B cell (primary cell): ENCODE data around the gene TP53TG5. TPM values are rescaled to one million over a fixed set of nuclear protein-coding genes. Genes with fewer than 3 reads are reported as not detected.

Experiments used
- ATAC-seq: fragments of 200-7000 bp; cut with Tn5 transposase; one replicate; pipeline ENCODE4 v1.10.0; 2021; ENCODE audit warnings: low read depth, mild to moderate bottlenecking, moderate number of reproducible peaks, moderate library complexity
- CTCF ChIA-PET: fragments of 350-600 bp; sonication (Branson Sonifier 250); formaldehyde crosslinking; loops from one replicate; lab custom pipeline; 2021; ENCODE audit warnings: antibody characterized with exemption, inconsistent platforms; lab: Charles Lee
- POLR2A ChIA-PET: fragments of 350-600 bp; sonication (Branson Sonifier 250); formaldehyde crosslinking; loops from one replicate; lab custom pipeline; 2021; ENCODE audit warnings: antibody characterized with exemption; lab: Charles Lee
- DNase-seq: peaks from one replicate; pipeline ENCODE4 v3.0.0; 2013
- H2AFZ ChIP-seq: 2 replicates; pipeline ENCODE4 v1.6.1; 2012; ENCODE audit warnings: mild to moderate bottlenecking, low read depth, low read length; ENCODE audit not compliant: insufficient read depth, poor library complexity, severe bottlenecking
- H3K27ac ChIP-seq, 2 donors: 1 replicate in 1 of 2; 2 replicates in 1 of 2; pipeline ENCODE4 v1.5.1; 2012 to 2013; ENCODE audit warnings: low read length in 2 of 2, mild to moderate bottlenecking in 2 of 2, moderate library complexity in 1 of 2
- H3K27me3 ChIP-seq, 4 experiments: fragments of 200-600 bp in 1 of 4; sonication (generic) in 1 of 4; replicated peaks in 1 of 4; 1 replicate in 2 of 4; 2 replicates in 2 of 4; pipeline versions ENCODE4 v1.6.1 to v1.7.0; 2013 to 2016; ENCODE audit warnings: low read length in 3 of 4, mild to moderate bottlenecking in 2 of 4, mixed read lengths in 1 of 4, moderate library complexity in 1 of 4; ENCODE audit not compliant: insufficient read depth in 4 of 4, control insufficient read depth in 3 of 4; ENCODE audit errors: control extremely low read depth in 1 of 4
- H3K36me3 ChIP-seq, 2 experiments: replicated peaks in 1 of 2; 1 replicate in 1 of 2; 2 replicates in 1 of 2; pipeline versions ENCODE4 v1.6.1 to v1.7.1; 2013; ENCODE audit warnings: low read length in 1 of 2; ENCODE audit not compliant: insufficient read depth in 2 of 2, control insufficient read depth in 1 of 2; ENCODE audit errors: control extremely low read depth in 1 of 2, extremely low read depth in 1 of 2
- H3K4me1 ChIP-seq, 2 donors: fragments of 200-600 bp in 1 of 2; sonication (generic) in 1 of 2; 1 replicate in 1 of 2; 2 replicates in 1 of 2; pipeline versions ENCODE4 v1.5.1 to v1.6.1; 2013 to 2017; ENCODE audit warnings: low read length in 2 of 2; ENCODE audit not compliant: control insufficient read depth in 2 of 2, insufficient read depth in 2 of 2
- H3K4me2 ChIP-seq: replicated peaks from 2 replicates; pipeline ENCODE3; 2012; ENCODE audit warnings: mild to moderate bottlenecking, low read depth, low read length; ENCODE audit not compliant: poor library complexity, severe bottlenecking
- H3K4me3 ChIP-seq, 5 experiments: fragments of 200-600 bp in 1 of 5; sonication (generic) in 1 of 5; 1 replicate in 3 of 5; 2 replicates in 2 of 5; pipeline versions ENCODE4 v1.5.1 to v1.7.0; 2011 to 2016; ENCODE audit warnings: low read length in 4 of 5, mild to moderate bottlenecking in 4 of 5, low read depth in 2 of 5, control low read depth in 1 of 5, moderate library complexity in 1 of 5; ENCODE audit not compliant: insufficient read depth in 1 of 5; ENCODE audit errors: control extremely low read depth in 1 of 5, extremely low read depth in 1 of 5
- H3K79me2 ChIP-seq: fragments of 200-600 bp; sonication (generic); one replicate; pipeline ENCODE4 v1.6.0; 2016; ENCODE audit warnings: low read length; ENCODE audit not compliant: control insufficient read depth, insufficient read depth
- H3K9ac ChIP-seq: fragments of 200-600 bp; sonication (generic); 2 replicates; pipeline ENCODE4 v1.6.1; 2017; ENCODE audit warnings: mild to moderate bottlenecking, low read length, moderate library complexity
- H3K9me3 ChIP-seq, 3 donors: one replicate each; pipeline versions ENCODE4 v1.6.1 to v1.7.1; 2013; ENCODE audit warnings: low read length in 2 of 3; ENCODE audit not compliant: control insufficient read depth in 2 of 3, insufficient read depth in 1 of 3; ENCODE audit errors: control extremely low read depth in 1 of 3
- H4K20me1 ChIP-seq: 2 replicates; pipeline ENCODE4 v1.6.0; 2012; ENCODE audit warnings: mild to moderate bottlenecking, low read length; ENCODE audit not compliant: insufficient read depth, control insufficient read depth, poor library complexity, severe bottlenecking
- H3K27ac Mint-ChIP-seq: one replicate; pipeline ENCODE4 v1.8.0; 2021; ENCODE audit warnings: mixed read lengths
- H3K27me3 Mint-ChIP-seq: one replicate; pipeline ENCODE4 v1.8.0; 2021; ENCODE audit warnings: mixed read lengths
- H3K4me1 Mint-ChIP-seq: one replicate; pipeline ENCODE4 v1.8.0; 2021; ENCODE audit warnings: mixed read lengths
- H3K4me3 Mint-ChIP-seq: one replicate; pipeline ENCODE4 v1.8.0; 2021; ENCODE audit warnings: mixed read lengths
- H3K9me3 Mint-ChIP-seq: one replicate; pipeline ENCODE4 v1.8.0; 2022; ENCODE audit warnings: mixed read lengths; ENCODE audit not compliant: insufficient read depth
- CTCF ChIP-seq: fragments of 200-600 bp; IDR thresholded peaks from one replicate; pipeline ENCODE4 v1.8.0; 2022; ENCODE audit warnings: antibody characterized with exemption, mild to moderate bottlenecking
- EZH2 ChIP-seq: IDR thresholded peaks from 2 replicates; pipeline ENCODE4 v1.6.1; 2012; ENCODE audit warnings: borderline replicate concordance, low read depth, mild to moderate bottlenecking, moderate library complexity, low read length; ENCODE audit not compliant: insufficient read depth, poor library complexity, severe bottlenecking
- WGBS: methylation state at CpG from one replicate; pipeline ENCODE4 v1.1.5; 2013; ENCODE audit warnings: missing lambda C conversion rate; ENCODE audit not compliant: insufficient coverage; 5-methylcytosine and 5-hydroxymethylcytosine counted together
- intact Hi-C: fragments of 100-400 bp; cut with micrococcal nuclease; formaldehyde crosslinking; loops from one replicate; pipeline ENCODE4 v1.10.0; 2022
- polyA plus RNA-seq: library from polyadenylated mRNA; depleted of rRNA; stranded (reverse); fragments of >200 nt; gene quantifications from 2 replicates; pipeline ENCODE4 v1.2.3, GENCODE V29; 2012
- total RNA-seq, 2 donors: library from RNA; stranded (reverse); fragments of 120-200 nt in 1 of 2; gene quantifications; 1 replicate in 1 of 2; 2 replicates in 1 of 2; pipeline versions ENCODE4 v1.2.3 to v1.2.4, GENCODE V29; 2013 to 2022

TP53TG5 gene
- total and polyA plus RNA-seq, 2 donors (not counting 1 experiment from before 2014, with no cell fraction given): not detected

DNA sequence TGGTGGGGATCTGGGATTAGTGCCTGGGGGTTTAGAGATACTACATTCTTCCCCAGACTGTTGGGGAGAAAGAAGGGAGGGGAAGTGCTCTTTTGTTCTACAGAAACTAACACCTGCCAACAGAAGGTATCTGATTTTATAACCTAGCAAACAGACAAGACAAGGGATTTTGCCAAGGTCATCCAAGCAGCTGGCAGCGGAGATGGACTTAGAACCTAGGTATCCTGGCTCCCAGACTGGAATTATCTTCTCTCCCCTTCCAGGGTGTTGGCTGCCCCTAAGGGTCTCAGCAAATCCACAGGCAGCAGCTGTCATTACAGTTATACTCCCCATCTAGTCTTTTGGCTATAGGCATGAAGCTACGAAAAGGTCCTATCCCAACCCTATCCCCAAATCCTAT lies 38.3 kb downstream of the TP53TG5 start:
- no peaks in the 10 kb centered on the region for H3K79me2 ChIP-seq
- ChIA-PET POLR2A (no interaction called here), CTCF (no interaction called here)
- no peaks in the 10 kb centered on the region for H3K36me3 ChIP-seq
- H3K27ac Mint-ChIP-seq: no peak overlapping the region
- H3K4me2 ChIP-seq: no peak overlapping the region
- H3K27me3 Mint-ChIP-seq: peaks cover 7% of the 10 kb centered on the region
- no peaks in the 10 kb centered on the region for H3K9me3 Mint-ChIP-seq
- no peaks in the 10 kb centered on the region for H4K20me1 ChIP-seq
- no peak overlapping the region for H3K27ac ChIP-seq
- no peaks in the 10 kb centered on the region for H3K9me3 ChIP-seq
- peaks cover 0 to 16% (median 0%) of the 10 kb centered on the region in 4 experiments for H3K27me3 ChIP-seq
- TF ChIP-seq CTCF (no peak), EZH2 (no peak)
- WGBS: 94% methylated on average over 2 of the region's 2 CpGs
- no peak overlapping the region for H3K4me3 Mint-ChIP-seq
- H3K4me1 Mint-ChIP-seq: no peaks in the 10 kb centered on the region
- no peaks in the 10 kb centered on the region for H3K4me1 ChIP-seq
- ATAC-seq (no peak), DNase-seq (no peak)
- H3K9ac ChIP-seq: no peak overlapping the region
- no peak overlapping the region for H2AFZ ChIP-seq
- H3K4me3 ChIP-seq: no peak overlapping the region
- intact Hi-C loops: no loop called here

GRCh38 chr20:45339084-45339483 lies 39.0 kb downstream of the TP53TG5 start:
- 94% methylated on average over 5 of the region's 6 CpGs for WGBS
- no peaks in the 10 kb centered on the region for H3K9me3 ChIP-seq
- POLR2A ChIA-PET: no interaction called here
- Mint-ChIP-seq H3K27ac (no peak overlapping the region), H3K4me3 (no peak overlapping the region), H3K9me3 (no peaks in the 10 kb centered on the region), H3K27me3 (peaks cover 7% of the 10 kb centered on the region), H3K4me1 (no peaks in the 10 kb centered on the region)
- H3K4me3 ChIP-seq: no peak overlapping the region
- no peak overlapping the region for H3K27ac ChIP-seq
- intact Hi-C loops: no loop called here
- no peaks in the 10 kb centered on the region for H3K36me3 ChIP-seq
- H3K27me3 ChIP-seq: peaks cover 0 to 16% (median 0%) of the 10 kb centered on the region in 4 experiments
- CTCF ChIA-PET: no interaction called here
- no peak overlapping the region for H2AFZ ChIP-seq
- no peaks in the 10 kb centered on the region for H3K4me1 ChIP-seq
- TF ChIP-seq CTCF (no peak), EZH2 (no peak)
- H3K4me2 ChIP-seq: no peak overlapping the region
- no peak for DNase-seq
- H3K9ac ChIP-seq: no peak overlapping the region
- ATAC-seq: no peak
- no peaks in the 10 kb centered on the region for H4K20me1 ChIP-seq
- no peaks in the 10 kb centered on the region for H3K79me2 ChIP-seq
